ENCODE data around the gene AMH. TPM values are rescaled to one million over a fixed set of nuclear protein-coding genes. Genes with fewer than 3 reads are reported as not detected.

Gene AMH
- total RNA-seq, 1 donor from 2014 or later = 4.8 TPM

- intact Hi-C loops (cut with micrococcal nuclease) = no loop called here
- Mint-ChIP-seq H3K36me3 (ENCODE audit: low read depth) (no peaks in the 10 kb centered on the region), H3K27me3 (no peaks in the 10 kb centered on the region), H3K4me3 (no peak overlapping the region), H3K27ac (no peak overlapping the region), H3K4me1 (peaks cover 32% of the 10 kb centered on the region), H3K9me3 (no peaks in the 10 kb centered on the region)
- ChIA-PET CTCF (interaction anchor here (0.6 to 0.7 kb wide), 2 partner anchors 196 to 729 kb away, joined by 3 read pairs; no protein-coding TSS in a partner anchor), POLR2A (interaction anchor here (0.5 to 1.6 kb wide), 7 partner anchors 10 to 239 kb away, joined by 3 to 11 read pairs (median 7); no protein-coding TSS in a partner anchor)
- DNase-seq = no peak
- no peak for ATAC-seq (ENCODE audit: low read depth)
- no peak for TF ChIP-seq CTCF (IDR thresholded peaks at IDR 0.05)
Measured at GRCh38 chr19:2282862-2283237, 33.7 kb downstream of the AMH start.

- Mint-ChIP-seq H3K9me3 (no peaks in the 10 kb centered on the region), H3K27me3 (no peaks in the 10 kb centered on the region), H3K4me3 (no peak overlapping the region), H3K27ac (no peak overlapping the region), H3K36me3 (ENCODE audit: low read depth) (no peaks in the 10 kb centered on the region), H3K4me1 (peaks cover 41% of the 10 kb centered on the region)
- intact Hi-C loops (cut with micrococcal nuclease) = no loop called here
- no peak for DNase-seq
- no peak for ATAC-seq (ENCODE audit: low read depth)
- TF ChIP-seq CTCF (IDR thresholded peaks at IDR 0.05) = no peak
- ChIA-PET POLR2A (interaction anchor here (0.6 to 1.9 kb wide), 2 partner anchors 23 to 192 kb away, joined by 5 to 14 read pairs; partner anchors contain the start of gene GADD45B), CTCF (no interaction called here)
Measured at GRCh38 chr19:2283835-2284507, 34.8 kb downstream of the AMH start.

DNA sequence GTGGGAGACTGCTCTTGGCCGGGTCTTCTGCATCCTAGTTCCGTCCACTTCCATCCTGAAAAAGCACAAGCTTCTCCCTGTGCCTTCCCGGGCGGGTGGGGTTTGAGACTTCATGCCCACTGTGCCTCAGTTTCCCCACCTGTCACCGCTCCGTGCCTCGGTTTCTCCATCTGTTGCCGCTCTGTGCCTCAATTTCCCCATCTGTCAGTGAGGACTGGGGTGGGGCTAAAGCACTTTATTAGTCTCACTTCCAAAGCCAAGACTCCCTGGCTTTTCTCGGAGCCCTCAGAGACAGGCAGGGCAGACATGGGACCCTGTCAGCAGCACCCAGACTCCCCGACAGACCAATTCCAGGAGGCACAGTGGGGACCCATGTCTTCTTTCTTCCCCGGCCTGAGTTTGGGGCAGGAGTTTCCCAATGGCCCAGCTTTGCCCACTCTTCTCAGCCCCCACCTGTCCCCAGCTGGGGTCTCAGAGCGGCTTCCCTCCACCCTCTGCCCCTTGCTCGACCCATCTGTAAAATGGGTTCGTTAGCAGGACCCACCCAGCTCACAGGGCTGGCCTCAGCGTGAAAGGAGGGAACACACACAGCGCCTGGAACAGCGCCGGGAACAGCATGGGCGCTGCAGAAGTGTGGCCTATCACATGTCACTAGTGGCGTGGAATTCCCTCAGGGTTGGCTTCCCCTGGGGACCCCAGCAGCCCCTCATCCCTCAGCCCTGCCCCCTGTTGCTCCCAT, 37.4 kb downstream of the AMH start:
- H3K4me1 Mint-ChIP-seq = peaks cover 47% of the 10 kb centered on the region
- POLR2A ChIA-PET = interaction anchor here (0.6 to 3.2 kb wide), 5 partner anchors 12 to 225 kb away, joined by 3 to 73 read pairs (median 4); no protein-coding TSS in a partner anchor
- no peak overlapping the region for H3K27ac Mint-ChIP-seq
- TF ChIP-seq CTCF (IDR thresholded peaks at IDR 0.05) = no peak
- CTCF ChIA-PET = interaction anchor here (1.7 kb wide), 1 partner anchor 11 kb away, joined by 4 read pairs; no protein-coding TSS in a partner anchor
- intact Hi-C loops (cut with micrococcal nuclease) = no loop called here
- ATAC-seq (ENCODE audit: low read depth) (no peak), DNase-seq (no peak)
- H3K27me3 Mint-ChIP-seq = no peaks in the 10 kb centered on the region
- H3K9me3 Mint-ChIP-seq = no peaks in the 10 kb centered on the region
- H3K36me3 Mint-ChIP-seq (ENCODE audit: low read depth) = no peaks in the 10 kb centered on the region
- no peak overlapping the region for H3K4me3 Mint-ChIP-seq

DNA sequence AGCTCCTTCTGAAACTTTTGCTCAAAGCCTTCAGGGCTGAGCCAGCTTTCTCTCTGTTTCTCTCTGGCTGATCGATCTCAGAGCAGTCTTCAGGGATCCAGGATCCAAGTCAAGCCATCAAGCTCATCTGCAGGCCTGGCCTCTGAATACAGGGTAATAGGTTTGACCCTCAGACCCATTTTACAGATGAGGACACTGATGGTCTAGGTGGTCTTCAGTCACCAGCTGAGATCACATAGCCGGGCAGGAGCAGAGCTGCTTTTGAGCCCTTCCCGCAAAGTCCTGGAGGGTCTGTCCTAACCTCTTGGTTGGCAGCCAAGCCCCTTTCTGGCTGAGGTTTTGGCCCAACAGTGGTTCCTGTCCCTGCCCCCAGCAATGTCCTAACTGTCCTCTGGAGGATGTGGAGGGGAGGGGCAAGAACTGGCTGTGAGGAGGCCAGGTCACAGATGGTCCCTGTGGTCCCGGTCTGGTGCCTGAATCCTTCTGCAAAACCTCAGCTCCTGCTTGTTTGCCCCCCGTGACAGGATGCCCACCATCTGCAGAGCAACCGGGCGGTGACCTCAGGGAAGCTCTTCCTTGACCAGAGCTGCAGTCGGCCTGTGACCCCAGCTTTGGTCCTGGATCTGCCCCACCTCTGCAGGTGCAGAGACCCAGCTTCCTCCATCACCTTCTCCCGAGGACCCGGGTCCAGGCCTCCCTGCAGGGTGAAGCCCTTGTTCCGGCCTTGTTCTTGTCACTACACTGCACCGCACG, 38.6 kb downstream of the AMH start:
- CTCF ChIA-PET = interaction anchor here (1.1 to 2.5 kb wide), 3 partner anchors 10 to 15 kb away, joined by 3 to 13 read pairs (median 12); no protein-coding TSS in a partner anchor
- peaks cover 4% of the 10 kb centered on the region for H3K36me3 Mint-ChIP-seq (ENCODE audit: low read depth)
- no peak for DNase-seq
- H3K27ac Mint-ChIP-seq = peak overlapping the region; percentile 90
- no peak for TF ChIP-seq CTCF (IDR thresholded peaks at IDR 0.05)
- peaks cover 42% of the 10 kb centered on the region for H3K4me1 Mint-ChIP-seq
- no peak for ATAC-seq (ENCODE audit: low read depth)
- no peaks in the 10 kb centered on the region for H3K9me3 Mint-ChIP-seq
- POLR2A ChIA-PET = interaction anchor here (1.1 to 3.2 kb wide), 6 partner anchors 9 to 40 kb away, joined by 3 to 73 read pairs (median 14); partner anchors contain the start of genes LSM7 and SPPL2B
- intact Hi-C loops (cut with micrococcal nuclease) = loop anchor here (2.0 kb wide), 1 partner anchor 15 kb away; no protein-coding TSS in a partner anchor
- H3K27me3 Mint-ChIP-seq = no peaks in the 10 kb centered on the region
- H3K4me3 Mint-ChIP-seq = no peak overlapping the region
